ENCODE results near the gene PPP1R13L. TPM values are rescaled to one million over a fixed set of nuclear protein-coding genes. Genes with fewer than 3 reads are reported as not detected.

Gene PPP1R13L
- total and polyA plus RNA-seq, 2 donors (not counting 1 experiment from before 2014, with no cell fraction given): 3.0 to 5.8 TPM

DNA sequence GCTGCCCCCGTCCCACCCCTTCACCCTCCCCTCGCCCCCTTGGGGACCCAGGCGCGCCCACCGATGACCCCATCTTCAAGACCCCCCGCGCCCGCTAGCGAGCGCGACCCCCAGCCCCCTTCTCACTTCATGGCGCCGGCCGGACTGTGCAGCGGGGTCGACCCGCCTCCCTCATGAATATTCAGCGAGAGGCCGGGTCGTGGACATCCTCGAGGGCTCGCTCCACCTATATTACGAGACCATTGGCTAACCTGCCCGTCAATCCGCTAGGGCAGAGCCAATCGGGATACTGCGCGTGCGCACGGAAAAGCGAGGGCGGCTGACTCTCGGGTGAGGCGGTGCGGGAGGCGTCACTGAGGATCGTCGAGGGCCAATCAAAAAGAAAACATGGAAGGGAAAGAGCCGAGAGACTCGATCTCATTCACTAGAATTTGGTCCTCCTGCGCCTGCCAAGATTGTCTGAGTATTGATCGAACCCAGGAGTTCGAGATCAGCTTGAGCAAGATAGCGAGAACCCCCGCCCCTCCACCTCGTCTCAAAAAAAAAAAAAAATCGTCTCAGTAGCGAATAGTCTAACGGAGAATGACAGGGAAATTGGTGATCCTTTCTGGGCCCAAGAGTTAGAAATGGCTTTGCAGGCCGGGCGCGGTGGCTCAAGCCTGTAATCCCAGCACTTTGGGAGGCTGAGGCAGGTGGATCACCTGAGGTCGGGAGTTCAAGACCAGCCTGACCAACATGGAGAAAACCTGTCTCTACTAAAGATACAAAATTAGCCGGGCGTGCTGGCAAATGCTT lies 34.3 kb downstream of the PPP1R13L start, which contains the start of gene ERCC2:
TSS of gene ERCC2 (minus strand) at position 164 of the 795 bp plus-strand sequence. CDS start at position 131, 33 bp downstream.
- Histone ChIP-seq H3K4me1 (ENCODE audit: control insufficient read depth, extremely low read depth, insufficient read depth, low read length) (no peaks in the 10 kb centered on the region), H2AFZ (ENCODE audit: low read length) (peak within 1 kb of the TSS; percentile 79), H3K4me2 (ENCODE audit: extremely low read depth, insufficient read depth, low read length) (peak within 1 kb of the TSS; percentile 70), H3K36me3 (ENCODE audit: control insufficient read depth, insufficient read depth, low read length) (peaks cover 2% of the 10 kb centered on the region), H4K20me1 (ENCODE audit: control insufficient read depth, extremely low read depth, insufficient read depth, low read length) (no peaks in the 10 kb centered on the region), H3K27ac (ENCODE audit: insufficient read depth, low read length) (peak within 1 kb of the TSS; percentile 82), H3K79me2 (ENCODE audit: control insufficient read depth, insufficient read depth, low read length) (peaks cover 15% of the 10 kb centered on the region), H3K9ac (ENCODE audit: insufficient read depth, low read length) (peak within 1 kb of the TSS; percentile 77), H3K4me3 (replicated peaks in 1 of 4; ENCODE audit: control extremely low read depth in 1 of 4, insufficient read depth in 1 of 4, low read depth in 3 of 4, low read length in 4 of 4) (peak within 1 kb of the TSS; percentile 68 to 83 (median 74)), H3K27me3 (ENCODE audit: control insufficient read depth, insufficient read depth, low read length) (no peaks in the 10 kb centered on the region), H3K9me3 (ENCODE audit: control insufficient read depth, insufficient read depth, low read depth, low read length) (no peaks in the 10 kb centered on the region)
- TF ChIP-seq, protein P1, sequence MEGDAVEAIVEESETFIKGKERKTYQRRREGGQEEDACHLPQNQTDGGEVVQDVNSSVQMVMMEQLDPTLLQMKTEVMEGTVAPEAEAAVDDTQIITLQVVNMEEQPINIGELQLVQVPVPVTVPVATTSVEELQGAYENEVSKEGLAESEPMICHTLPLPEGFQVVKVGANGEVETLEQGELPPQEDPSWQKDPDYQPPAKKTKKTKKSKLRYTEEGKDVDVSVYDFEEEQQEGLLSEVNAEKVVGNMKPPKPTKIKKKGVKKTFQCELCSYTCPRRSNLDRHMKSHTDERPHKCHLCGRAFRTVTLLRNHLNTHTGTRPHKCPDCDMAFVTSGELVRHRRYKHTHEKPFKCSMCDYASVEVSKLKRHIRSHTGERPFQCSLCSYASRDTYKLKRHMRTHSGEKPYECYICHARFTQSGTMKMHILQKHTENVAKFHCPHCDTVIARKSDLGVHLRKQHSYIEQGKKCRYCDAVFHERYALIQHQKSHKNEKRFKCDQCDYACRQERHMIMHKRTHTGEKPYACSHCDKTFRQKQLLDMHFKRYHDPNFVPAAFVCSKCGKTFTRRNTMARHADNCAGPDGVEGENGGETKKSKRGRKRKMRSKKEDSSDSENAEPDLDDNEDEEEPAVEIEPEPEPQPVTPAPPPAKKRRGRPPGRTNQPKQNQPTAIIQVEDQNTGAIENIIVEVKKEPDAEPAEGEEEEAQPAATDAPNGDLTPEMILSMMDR (conservative IDR thresholded peaks at IDR 0.05 in 1 of 2, IDR thresholded peaks at IDR 0.05 in 1 of 2; ENCODE audit: low read depth in 1 of 2, low read length in 2 of 2): no peak
- no peak for TF ChIP-seq EZH2 (IDR thresholded peaks at IDR 0.05; ENCODE audit: low read length, missing control alignments)
- peak; percentile 98 to 99 for DNase-seq (ENCODE audit: low read depth in 2 of 2)

DNA sequence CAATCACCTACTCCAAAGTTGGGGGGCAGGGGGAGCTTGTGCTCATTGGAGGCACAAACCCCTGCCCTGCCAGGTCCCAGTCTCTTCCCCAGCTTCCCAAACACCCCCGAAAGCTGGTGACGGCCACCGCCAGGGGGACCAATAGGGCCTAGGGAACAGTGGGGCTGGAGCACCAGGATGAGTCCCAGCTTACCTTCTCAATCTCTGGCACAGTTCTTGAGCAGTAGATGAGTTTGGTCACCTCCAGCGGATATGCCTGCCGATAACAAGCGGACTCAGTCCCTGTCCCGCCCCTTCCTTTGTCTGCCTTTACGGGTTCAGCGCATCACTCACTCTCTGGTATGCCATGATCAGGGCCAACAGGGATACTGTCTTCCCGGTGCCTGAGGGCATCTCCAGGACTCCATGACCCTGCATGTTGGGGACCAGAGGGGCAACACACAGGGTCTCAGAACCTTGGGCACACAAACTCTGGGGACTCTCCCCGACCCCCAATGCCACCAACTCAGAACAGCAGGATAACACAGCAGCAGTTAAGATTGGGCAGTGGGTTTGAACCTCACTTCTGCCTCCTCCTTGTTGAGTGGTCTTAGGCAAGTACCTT lies 36.0 kb downstream of the PPP1R13L start:
- no peak for DNase-seq (ENCODE audit: low read depth in 2 of 2)
- peak overlapping the region in 2 of 4 experiments; percentile 33 to 75 for H3K4me3 ChIP-seq (replicated peaks in 1 of 4; ENCODE audit: control extremely low read depth in 1 of 4, insufficient read depth in 1 of 4, low read depth in 3 of 4, low read length in 4 of 4)
- H3K27me3 ChIP-seq (ENCODE audit: control insufficient read depth, insufficient read depth, low read length): no peaks in the 10 kb centered on the region
- H3K79me2 ChIP-seq (ENCODE audit: control insufficient read depth, insufficient read depth, low read length): peaks cover 15% of the 10 kb centered on the region
- no peaks in the 10 kb centered on the region for H3K9me3 ChIP-seq (ENCODE audit: control insufficient read depth, insufficient read depth, low read depth, low read length)
- no peaks in the 10 kb centered on the region for H4K20me1 ChIP-seq (ENCODE audit: control insufficient read depth, extremely low read depth, insufficient read depth, low read length)
- peak overlapping the region; percentile 67 for H3K4me2 ChIP-seq (ENCODE audit: extremely low read depth, insufficient read depth, low read length)
- H3K9ac ChIP-seq (ENCODE audit: insufficient read depth, low read length): no peak overlapping the region
- H3K27ac ChIP-seq (ENCODE audit: insufficient read depth, low read length): no peak overlapping the region
- TF ChIP-seq, protein P1 (conservative IDR thresholded peaks at IDR 0.05 in 1 of 2, IDR thresholded peaks at IDR 0.05 in 1 of 2; ENCODE audit: low read depth in 1 of 2, low read length in 2 of 2): no peak
- no peak for TF ChIP-seq EZH2 (IDR thresholded peaks at IDR 0.05; ENCODE audit: low read length, missing control alignments)
- no peaks in the 10 kb centered on the region for H3K4me1 ChIP-seq (ENCODE audit: control insufficient read depth, extremely low read depth, insufficient read depth, low read length)
- H3K36me3 ChIP-seq (ENCODE audit: control insufficient read depth, insufficient read depth, low read length): peaks cover 4% of the 10 kb centered on the region
- no peak overlapping the region for H2AFZ ChIP-seq (ENCODE audit: low read length)

- no peaks in the 10 kb centered on the region for H3K9me3 ChIP-seq (ENCODE audit: control insufficient read depth, insufficient read depth, low read depth, low read length)
- peaks cover 8% of the 10 kb centered on the region for H3K36me3 ChIP-seq (ENCODE audit: control insufficient read depth, insufficient read depth, low read length)
- peaks cover 15% of the 10 kb centered on the region for H3K79me2 ChIP-seq (ENCODE audit: control insufficient read depth, insufficient read depth, low read length)
Observed at GRCh38 chr19:45368127-45368526, 36.7 kb downstream of the PPP1R13L start.

More at GRCh38 chr19:45368127-45368526, 36.7 kb downstream of the PPP1R13L start:
- H3K4me1 ChIP-seq (ENCODE audit: control insufficient read depth, extremely low read depth, insufficient read depth, low read length): no peaks in the 10 kb centered on the region
- H3K4me3 ChIP-seq (replicated peaks in 1 of 4; ENCODE audit: control extremely low read depth in 1 of 4, insufficient read depth in 1 of 4, low read depth in 3 of 4, low read length in 4 of 4): no peak overlapping the region
- no peak overlapping the region for H3K4me2 ChIP-seq (ENCODE audit: extremely low read depth, insufficient read depth, low read length)
- TF ChIP-seq EZH2 (IDR thresholded peaks at IDR 0.05; ENCODE audit: low read length, missing control alignments): no peak
- TF ChIP-seq, protein P1 (conservative IDR thresholded peaks at IDR 0.05 in 1 of 2, IDR thresholded peaks at IDR 0.05 in 1 of 2; ENCODE audit: low read depth in 1 of 2, low read length in 2 of 2): no peak
- H3K9ac ChIP-seq (ENCODE audit: insufficient read depth, low read length): no peak overlapping the region
- no peak overlapping the region for H2AFZ ChIP-seq (ENCODE audit: low read length)
- H3K27ac ChIP-seq (ENCODE audit: insufficient read depth, low read length): no peak overlapping the region
- no peaks in the 10 kb centered on the region for H3K27me3 ChIP-seq (ENCODE audit: control insufficient read depth, insufficient read depth, low read length)
- no peak for DNase-seq (ENCODE audit: low read depth in 2 of 2)
- H4K20me1 ChIP-seq (ENCODE audit: control insufficient read depth, extremely low read depth, insufficient read depth, low read length): no peaks in the 10 kb centered on the region
